Stimulated activated CD8-positive, alpha-beta memory T cell treated with anti-CD3 and anti-CD28 coated beads, Interleukin-4, amount 100 ng/mL, for 4 hours (primary cell): ENCODE measurements around the gene MICAL2.

Experiments used
- DNase-seq, 2 donors: peaks; one replicate each; pipeline ENCODE4 v3.0.0-alpha.2; 2020; ENCODE audit warnings: low read depth in 2 of 2, low spot score in 1 of 2

MICAL2 gene

GRCh38 chr11:12110201-12110713 lies at the start of gene MICAL2:
MICAL2 (plus strand) TSS chr11:12110590; CDS start chr11:12162156, 51,566 bp downstream.
- DNase-seq = peak; percentile 43 to 71

- no peak for DNase-seq
Measured at GRCh38 chr11:12061851-12062560, 48.4 kb upstream of the MICAL2 start.

- no peak for DNase-seq
Measured at GRCh38 chr11:12063251-12063650, 47.1 kb upstream of the MICAL2 start.

- DNase-seq = no peak
Measured at GRCh38 chr11:12064136-12064953, 46.0 kb upstream of the MICAL2 start.

GRCh38 chr11:12064954-12065280 lies 45.5 kb upstream of the MICAL2 start:
- DNase-seq = no peak

GRCh38 chr11:12066056-12066798 lies 44.2 kb upstream of the MICAL2 start:
- DNase-seq = no peak

- DNase-seq = no peak
Measured at GRCh38 chr11:12066799-12067508, 43.4 kb upstream of the MICAL2 start.

GRCh38 chr11:12067796-12068357 lies 42.5 kb upstream of the MICAL2 start:
- no peak for DNase-seq

GRCh38 chr11:12069066-12069676 lies 41.2 kb upstream of the MICAL2 start:
- no peak for DNase-seq

GRCh38 chr11:12070446-12071267 lies 39.7 kb upstream of the MICAL2 start:
- no peak for DNase-seq

GRCh38 chr11:12071574-12071973 lies 38.8 kb upstream of the MICAL2 start:
- no peak for DNase-seq

GRCh38 chr11:12073436-12073835 lies 37.0 kb upstream of the MICAL2 start:
- DNase-seq = no peak

- DNase-seq = no peak
Measured at GRCh38 chr11:12073886-12074285, 36.5 kb upstream of the MICAL2 start.

GRCh38 chr11:12074529-12075195 lies 35.7 kb upstream of the MICAL2 start:
- no peak for DNase-seq

GRCh38 chr11:12075291-12075690 lies 35.1 kb upstream of the MICAL2 start:
- no peak for DNase-seq

- no peak for DNase-seq
Measured at GRCh38 chr11:12075822-12076821, 34.3 kb upstream of the MICAL2 start.

- DNase-seq = no peak
Measured at GRCh38 chr11:12076840-12077534, 33.4 kb upstream of the MICAL2 start.
